T-helper 2 cell treated with Interferon-gamma antibody and Interleukin-4, amounts not matched to agents 5 μg/mL and 100 μg/mL, for 36 hours (primary cell): ENCODE measurements around the gene FSTL5.

ENCODE experiments used
- DNase-seq: peaks from one replicate; pipeline ENCODE4 v3.0.0; 2021; ENCODE audit warnings: low spot score
- H3K27ac Mint-ChIP-seq: one replicate; pipeline ENCODE4 v1.8.0; 2021; ENCODE audit warnings: mild to moderate bottlenecking, mixed read lengths
- H3K27me3 Mint-ChIP-seq: one replicate; pipeline ENCODE4 v1.8.0; 2021; ENCODE audit warnings: low read depth, mixed read lengths
- H3K36me3 Mint-ChIP-seq: one replicate; pipeline ENCODE4 v1.8.0; 2021; ENCODE audit warnings: low read depth, mixed read lengths
- H3K4me1 Mint-ChIP-seq: one replicate; pipeline ENCODE4 v1.8.0; 2021; ENCODE audit warnings: low read depth, mixed read lengths
- H3K4me3 Mint-ChIP-seq: one replicate; pipeline ENCODE4 v1.8.0; 2022; ENCODE audit warnings: mild to moderate bottlenecking, moderate library complexity, mixed read lengths
- H3K9me3 Mint-ChIP-seq: one replicate; pipeline ENCODE4 v1.8.0; 2021; ENCODE audit warnings: mixed read lengths

The FSTL5 gene

GRCh38 chr4:161651586-161651985, 512.2 kb downstream of the FSTL5 start:
- H3K9me3 Mint-ChIP-seq: peaks cover 16% of the 10 kb centered on the region
- no peak overlapping the region for H3K4me3 Mint-ChIP-seq
- H3K27me3 Mint-ChIP-seq: no peaks in the 10 kb centered on the region
- no peak for DNase-seq
- no peak overlapping the region for H3K27ac Mint-ChIP-seq
- no peaks in the 10 kb centered on the region for H3K4me1 Mint-ChIP-seq
- H3K36me3 Mint-ChIP-seq: no peaks in the 10 kb centered on the region

DNA sequence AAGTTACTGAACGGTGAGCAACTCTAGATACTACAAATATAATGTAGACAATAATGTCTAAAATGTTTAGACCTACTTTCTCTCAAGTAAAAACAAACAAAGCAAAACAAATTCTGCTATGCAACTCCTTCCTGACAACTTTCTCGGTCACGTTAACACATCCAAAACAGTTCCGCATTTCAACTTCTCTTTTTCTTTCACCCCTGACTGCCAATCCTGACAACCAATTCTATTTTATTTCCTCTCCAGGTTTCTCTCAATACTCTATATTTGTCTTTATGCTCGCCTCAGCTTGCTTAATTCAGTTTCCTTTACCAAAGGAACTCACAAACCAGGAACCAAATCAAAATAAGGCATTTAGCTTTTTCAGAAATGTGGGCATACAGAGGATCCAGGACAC, 513.0 kb downstream of the FSTL5 start:
- no peaks in the 10 kb centered on the region for H3K36me3 Mint-ChIP-seq
- H3K4me1 Mint-ChIP-seq: no peaks in the 10 kb centered on the region
- no peaks in the 10 kb centered on the region for H3K27me3 Mint-ChIP-seq
- no peak overlapping the region for H3K4me3 Mint-ChIP-seq
- no peak overlapping the region for H3K27ac Mint-ChIP-seq
- peaks cover 16% of the 10 kb centered on the region for H3K9me3 Mint-ChIP-seq
- no peak for DNase-seq

DNA sequence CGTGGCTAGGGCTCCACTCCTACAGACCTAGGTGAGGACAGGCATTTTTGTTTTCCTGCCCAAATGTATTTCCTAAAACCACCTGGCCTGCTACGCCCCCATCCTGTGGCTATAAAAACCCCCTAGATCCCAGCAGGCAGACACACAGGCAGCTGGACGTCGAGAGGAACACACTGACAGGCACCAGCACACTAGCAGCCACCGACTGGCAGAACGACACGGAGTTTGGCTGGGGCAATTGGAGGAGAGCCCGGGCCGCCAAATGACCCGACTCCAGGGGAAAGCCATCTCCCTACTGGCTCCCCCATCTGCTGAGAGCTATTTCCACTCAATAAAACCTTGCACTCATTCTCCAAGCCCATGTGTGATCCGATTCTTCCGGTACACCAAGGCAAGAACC, 516.0 kb downstream of the FSTL5 start:
- no peak for DNase-seq
- no peak overlapping the region for H3K4me3 Mint-ChIP-seq
- no peak overlapping the region for H3K27ac Mint-ChIP-seq
- no peaks in the 10 kb centered on the region for H3K27me3 Mint-ChIP-seq
- H3K36me3 Mint-ChIP-seq: no peaks in the 10 kb centered on the region
- H3K4me1 Mint-ChIP-seq: no peaks in the 10 kb centered on the region
- peaks cover 21% of the 10 kb centered on the region for H3K9me3 Mint-ChIP-seq

DNA sequence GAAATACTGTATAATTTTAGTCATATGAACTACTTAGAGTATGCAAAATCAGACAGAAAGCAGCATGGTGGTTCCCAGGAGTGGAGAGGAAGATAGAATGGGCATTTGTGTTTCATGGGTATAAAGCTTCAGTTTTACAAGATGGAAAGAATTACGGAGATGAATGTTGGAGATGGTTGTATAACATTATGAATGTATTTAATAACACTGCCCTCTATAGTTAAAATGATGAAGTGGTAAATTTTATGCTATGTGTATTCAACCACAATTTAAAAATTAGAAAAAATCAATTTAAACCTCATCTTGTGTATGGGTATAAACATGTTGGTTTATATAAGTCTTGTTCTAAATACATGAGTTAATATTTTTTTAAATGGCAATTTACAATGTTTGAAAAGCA, 521.1 kb downstream of the FSTL5 start:
- no peak for DNase-seq
- no peaks in the 10 kb centered on the region for H3K27me3 Mint-ChIP-seq

GRCh38 chr4:161629694-161630441, 533.9 kb downstream of the FSTL5 start:
- H3K27ac Mint-ChIP-seq: no peak overlapping the region
- H3K9me3 Mint-ChIP-seq: peaks cover 20% of the 10 kb centered on the region
- H3K36me3 Mint-ChIP-seq: no peaks in the 10 kb centered on the region
- DNase-seq: no peak
- H3K4me1 Mint-ChIP-seq: no peaks in the 10 kb centered on the region
- no peaks in the 10 kb centered on the region for H3K27me3 Mint-ChIP-seq
- no peak overlapping the region for H3K4me3 Mint-ChIP-seq

More for the DNA sequence above, 521.1 kb downstream of the FSTL5 start:
- Mint-ChIP-seq H3K4me1 (no peaks in the 10 kb centered on the region), H3K36me3 (no peaks in the 10 kb centered on the region), H3K27ac (no peak overlapping the region), H3K4me3 (no peak overlapping the region), H3K9me3 (peaks cover 5% of the 10 kb centered on the region)

DNA sequence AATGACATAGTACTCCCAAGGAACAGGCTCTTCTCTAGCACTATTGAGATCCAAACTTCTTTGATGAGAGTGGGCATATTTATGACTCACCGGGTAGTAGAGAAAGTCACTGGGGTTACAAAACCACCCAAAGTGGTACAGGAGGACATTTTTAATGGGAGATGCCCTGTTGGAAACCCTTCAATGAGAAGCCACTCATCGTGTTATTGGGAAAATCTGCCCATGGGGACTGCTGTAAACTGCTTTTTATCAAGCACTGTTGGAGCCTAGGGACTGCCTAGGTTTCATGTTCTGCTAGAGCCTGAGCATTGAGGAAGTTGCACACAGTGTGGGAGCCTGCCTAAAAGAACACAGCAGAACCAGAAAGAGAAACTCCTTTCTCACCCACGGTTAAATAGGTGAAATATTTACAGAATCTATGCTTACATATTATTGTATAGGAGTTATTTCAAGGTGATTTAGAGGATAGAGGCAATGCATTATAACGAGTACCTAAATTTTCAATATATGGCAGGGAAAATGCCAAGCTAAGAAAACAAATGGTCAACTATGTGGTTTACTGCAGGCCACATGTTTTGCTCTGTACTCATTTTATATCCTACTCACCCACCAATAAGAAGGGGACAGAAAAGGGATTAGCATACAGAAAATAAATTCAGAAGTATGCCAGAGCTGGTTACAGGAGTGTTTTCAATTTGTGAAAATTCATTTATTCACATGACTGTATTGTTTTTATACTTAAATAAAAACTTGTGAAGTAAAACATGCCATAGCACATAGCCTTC, 559.1 kb downstream of the FSTL5 start:
- Mint-ChIP-seq H3K27me3 (no peaks in the 10 kb centered on the region), H3K4me1 (no peaks in the 10 kb centered on the region), H3K36me3 (no peaks in the 10 kb centered on the region), H3K27ac (no peak overlapping the region), H3K4me3 (no peak overlapping the region), H3K9me3 (peaks cover 7% of the 10 kb centered on the region)
- DNase-seq: no peak

DNA sequence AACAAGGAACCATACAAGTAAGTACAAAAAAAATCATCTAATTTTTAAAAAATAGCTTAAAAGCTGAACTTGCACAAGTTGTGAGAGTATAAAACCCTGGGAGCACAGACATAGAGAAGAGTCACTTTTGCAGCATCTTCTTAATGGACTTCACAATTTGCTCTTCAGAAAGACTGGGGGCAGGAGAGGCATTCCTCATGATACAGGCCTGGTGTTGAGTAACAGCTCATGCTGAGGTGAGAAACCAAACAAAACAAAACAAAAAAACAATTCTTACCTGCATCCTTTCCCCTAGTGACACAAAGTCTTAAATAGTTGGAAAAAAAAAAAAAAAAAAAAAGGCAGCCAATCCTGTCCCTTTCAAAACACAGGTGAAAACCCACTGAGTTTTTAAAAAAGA, 562.8 kb downstream of the FSTL5 start:
- H3K4me3 Mint-ChIP-seq: no peak overlapping the region
- DNase-seq: no peak

DNA sequence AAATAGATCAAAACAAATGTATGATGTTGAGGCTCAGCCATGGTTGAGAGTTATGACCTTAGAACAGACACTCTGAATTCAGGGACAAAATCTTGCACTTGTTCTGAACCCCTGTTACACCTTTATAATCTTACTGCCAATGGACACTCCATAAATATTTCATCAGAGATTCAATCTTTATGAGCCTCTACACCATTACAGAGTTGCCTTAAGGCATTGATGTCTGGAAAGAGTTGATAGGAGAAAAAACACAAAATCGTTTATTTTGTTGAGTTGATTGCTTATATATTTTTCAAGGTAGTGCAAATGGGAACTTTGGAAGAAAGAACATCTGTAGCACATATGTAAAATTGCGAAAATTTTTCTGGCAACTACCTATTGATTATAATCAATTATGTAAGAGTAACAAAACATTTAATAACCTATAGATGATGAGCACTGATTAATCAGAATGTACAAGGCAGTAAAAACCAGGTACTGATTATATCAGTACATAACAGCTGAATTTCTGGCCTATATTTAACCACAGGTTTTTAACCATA, 568.5 kb downstream of the FSTL5 start:
- H3K4me1 Mint-ChIP-seq: no peaks in the 10 kb centered on the region
- DNase-seq: no peak
- H3K4me3 Mint-ChIP-seq: no peak overlapping the region
- H3K27me3 Mint-ChIP-seq: no peaks in the 10 kb centered on the region
- H3K27ac Mint-ChIP-seq: no peak overlapping the region
- H3K36me3 Mint-ChIP-seq: no peaks in the 10 kb centered on the region
- peaks cover 18% of the 10 kb centered on the region for H3K9me3 Mint-ChIP-seq

More for the DNA sequence above, 562.8 kb downstream of the FSTL5 start:
- Mint-ChIP-seq H3K36me3 (no peaks in the 10 kb centered on the region), H3K4me1 (no peaks in the 10 kb centered on the region), H3K9me3 (peaks cover 14% of the 10 kb centered on the region), H3K27ac (no peak overlapping the region), H3K27me3 (no peaks in the 10 kb centered on the region)

GRCh38 chr4:161585011-161585410, 578.8 kb downstream of the FSTL5 start:
- DNase-seq: no peak
- Mint-ChIP-seq H3K36me3 (no peaks in the 10 kb centered on the region), H3K27ac (no peak overlapping the region), H3K4me3 (no peak overlapping the region), H3K4me1 (no peaks in the 10 kb centered on the region), H3K9me3 (peaks cover 15% of the 10 kb centered on the region), H3K27me3 (no peaks in the 10 kb centered on the region)

GRCh38 chr4:161583549-161583948, 580.3 kb downstream of the FSTL5 start:
- H3K36me3 Mint-ChIP-seq: no peaks in the 10 kb centered on the region
- peaks cover 10% of the 10 kb centered on the region for H3K9me3 Mint-ChIP-seq
- H3K27me3 Mint-ChIP-seq: no peaks in the 10 kb centered on the region
- H3K4me3 Mint-ChIP-seq: no peak overlapping the region
- H3K4me1 Mint-ChIP-seq: no peaks in the 10 kb centered on the region
- no peak overlapping the region for H3K27ac Mint-ChIP-seq
- DNase-seq: no peak

GRCh38 chr4:161581262-161582230, 582.3 kb downstream of the FSTL5 start:
- Mint-ChIP-seq H3K4me1 (no peaks in the 10 kb centered on the region), H3K27ac (no peak overlapping the region), H3K36me3 (no peaks in the 10 kb centered on the region), H3K27me3 (no peaks in the 10 kb centered on the region), H3K9me3 (peaks cover 8% of the 10 kb centered on the region), H3K4me3 (no peak overlapping the region)
- no peak for DNase-seq

GRCh38 chr4:161577579-161578301, 586.1 kb downstream of the FSTL5 start:
- H3K36me3 Mint-ChIP-seq: no peaks in the 10 kb centered on the region
- H3K4me1 Mint-ChIP-seq: no peaks in the 10 kb centered on the region
- no peak for DNase-seq
- no peaks in the 10 kb centered on the region for H3K27me3 Mint-ChIP-seq
- H3K9me3 Mint-ChIP-seq: peaks cover 16% of the 10 kb centered on the region
- H3K4me3 Mint-ChIP-seq: no peak overlapping the region
- no peak overlapping the region for H3K27ac Mint-ChIP-seq

DNA sequence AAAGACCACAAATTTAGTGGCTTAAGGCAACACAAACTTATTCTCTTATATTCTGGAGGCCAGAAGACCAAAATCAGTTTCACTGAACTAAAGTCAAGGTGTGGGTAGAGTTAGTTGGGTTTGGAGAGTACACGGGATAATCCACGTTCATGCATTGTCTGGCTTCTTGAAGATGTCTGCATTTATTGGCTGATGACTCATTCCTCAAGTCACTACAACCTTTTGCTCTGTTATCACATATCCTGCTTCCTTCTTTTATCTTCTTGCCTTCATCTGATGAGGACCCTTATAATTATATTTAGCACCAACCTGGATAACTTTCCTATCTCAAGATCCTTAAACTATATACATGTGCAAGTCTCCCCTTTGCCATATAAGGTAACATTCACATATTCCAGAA, 590.0 kb downstream of the FSTL5 start:
- Mint-ChIP-seq H3K9me3 (peaks cover 19% of the 10 kb centered on the region), H3K36me3 (no peaks in the 10 kb centered on the region), H3K27ac (no peak overlapping the region), H3K4me3 (no peak overlapping the region), H3K4me1 (no peaks in the 10 kb centered on the region), H3K27me3 (no peaks in the 10 kb centered on the region)
- DNase-seq: no peak
